ENCODE measurements around the gene DPM2. TPM values are rescaled to one million over a fixed set of nuclear protein-coding genes. Genes with fewer than 3 reads are reported as not detected.

DPM2 gene
- total RNA-seq, 1 experiment from 2014 or later: 56.1 TPM

GRCh38 chr9:127885508-127886281 is 52.0 kb downstream of the DPM2 start (continued):
- TF ChIP-seq, protein P1, sequence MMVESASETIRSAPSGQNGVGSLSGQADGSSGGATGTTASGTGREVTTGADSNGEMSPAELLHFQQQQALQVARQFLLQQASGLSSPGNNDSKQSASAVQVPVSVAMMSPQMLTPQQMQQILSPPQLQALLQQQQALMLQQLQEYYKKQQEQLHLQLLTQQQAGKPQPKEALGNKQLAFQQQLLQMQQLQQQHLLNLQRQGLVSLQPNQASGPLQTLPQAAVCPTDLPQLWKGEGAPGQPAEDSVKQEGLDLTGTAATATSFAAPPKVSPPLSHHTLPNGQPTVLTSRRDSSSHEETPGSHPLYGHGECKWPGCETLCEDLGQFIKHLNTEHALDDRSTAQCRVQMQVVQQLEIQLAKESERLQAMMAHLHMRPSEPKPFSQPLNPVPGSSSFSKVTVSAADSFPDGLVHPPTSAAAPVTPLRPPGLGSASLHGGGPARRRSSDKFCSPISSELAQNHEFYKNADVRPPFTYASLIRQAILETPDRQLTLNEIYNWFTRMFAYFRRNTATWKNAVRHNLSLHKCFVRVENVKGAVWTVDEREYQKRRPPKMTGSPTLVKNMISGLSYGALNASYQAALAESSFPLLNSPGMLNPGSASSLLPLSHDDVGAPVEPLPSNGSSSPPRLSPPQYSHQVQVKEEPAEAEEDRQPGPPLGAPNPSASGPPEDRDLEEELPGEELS (CRISPR knock-in tag; IDR thresholded peaks at IDR 0.05): no peak
- TF ChIP-seq JUN (CRISPR knock-in tag; IDR thresholded peaks at IDR 0.05) (no peak), ESRRA (CRISPR knock-in tag; IDR thresholded peaks at IDR 0.05; ENCODE audit: borderline replicate concordance) (no peak), ZNF671 (CRISPR knock-in tag; IDR thresholded peaks at IDR 0.05) (no peak), ZBTB21 (CRISPR knock-in tag; IDR thresholded peaks at IDR 0.05; ENCODE audit: borderline replicate concordance) (no peak)

Other genes with a start within 250 kb of the DPM2 start
- gene CFAP157, start 230.9 kb downstream of the DPM2 start, total RNA-seq (2021): 0.07 to 0.22 TPM in 2 of 3 replicates, not detected in the other
- 13.1 to 16.9 TPM (median 13.9 TPM) in 3 replicates for gene PTRH1, start 222.2 kb downstream of the DPM2 start, total RNA-seq (2021)
- gene TTC16, start 221.8 kb downstream of the DPM2 start, total RNA-seq (2021): not detected in 3 replicates
- 14.4 to 19.4 TPM (median 16.6 TPM) in 3 replicates for gene TOR2A, start 202.6 kb downstream of the DPM2 start, total RNA-seq (2021)
- gene SH2D3C, start 159.2 kb downstream of the DPM2 start, total RNA-seq (2021): 3.3 to 5.4 TPM (median 3.4 TPM) in 3 replicates
- 106 to 111 TPM (median 107 TPM) in 3 replicates for gene CDK9, start 151.8 kb downstream of the DPM2 start, total RNA-seq (2021)
- gene FPGS, start 135.0 kb downstream of the DPM2 start, total RNA-seq (2021): 67.7 to 81.7 TPM (median 69.3 TPM) in 3 replicates
- 3.7 to 4.4 TPM (median 4.2 TPM) in 3 replicates for gene ENG, start 83.2 kb downstream of the DPM2 start, total RNA-seq (2021)
- 27.5 to 34.9 TPM (median 34.4 TPM) in 3 replicates for gene AK1, start 60.2 kb downstream of the DPM2 start, total RNA-seq (2021)
- gene ST6GALNAC6, start 38.3 kb downstream of the DPM2 start, total RNA-seq (2021): 45.1 to 47.5 TPM (median 45.3 TPM) in 3 replicates
- gene ST6GALNAC4, start 20.8 kb downstream of the DPM2 start, total RNA-seq (2021): 25.1 to 25.7 TPM (median 25.4 TPM) in 3 replicates
- gene PIP5KL1, start 7.1 kb downstream of the DPM2 start, total RNA-seq (2021): 15.8 to 20.2 TPM (median 16.8 TPM) in 3 replicates
- gene EEIG1, start 43.1 kb upstream of the DPM2 start, total RNA-seq (2021): 42.2 to 66.4 TPM (median 51.3 TPM) in 3 replicates
- 11.9 to 13.4 TPM (median 12.4 TPM) in 3 replicates for gene NAIF1, start 129.5 kb upstream of the DPM2 start, total RNA-seq (2021)
- gene SLC25A25, start 130.4 kb upstream of the DPM2 start, total RNA-seq (2021): 15.2 to 17.4 TPM (median 15.2 TPM) in 3 replicates
- gene PTGES2, start 189.9 kb upstream of the DPM2 start, total RNA-seq (2021): 96.2 to 118 TPM (median 98.4 TPM) in 3 replicates
- 1.0 to 3.0 TPM (median 1.3 TPM) in 3 replicates for gene LCN2, start 211.6 kb upstream of the DPM2 start, total RNA-seq (2021)
- 77.1 to 86.9 TPM (median 86.6 TPM) in 3 replicates for gene BBLN, start 222.4 kb upstream of the DPM2 start, total RNA-seq (2021)